ENCODE data around the gene LSM11.
"Not testable (repeated sequence)": the region's sequence is repeated elsewhere in the genome, so short reads cannot be mapped to it uniquely, and the experiment has no call there.

LSM11 gene

DNA sequence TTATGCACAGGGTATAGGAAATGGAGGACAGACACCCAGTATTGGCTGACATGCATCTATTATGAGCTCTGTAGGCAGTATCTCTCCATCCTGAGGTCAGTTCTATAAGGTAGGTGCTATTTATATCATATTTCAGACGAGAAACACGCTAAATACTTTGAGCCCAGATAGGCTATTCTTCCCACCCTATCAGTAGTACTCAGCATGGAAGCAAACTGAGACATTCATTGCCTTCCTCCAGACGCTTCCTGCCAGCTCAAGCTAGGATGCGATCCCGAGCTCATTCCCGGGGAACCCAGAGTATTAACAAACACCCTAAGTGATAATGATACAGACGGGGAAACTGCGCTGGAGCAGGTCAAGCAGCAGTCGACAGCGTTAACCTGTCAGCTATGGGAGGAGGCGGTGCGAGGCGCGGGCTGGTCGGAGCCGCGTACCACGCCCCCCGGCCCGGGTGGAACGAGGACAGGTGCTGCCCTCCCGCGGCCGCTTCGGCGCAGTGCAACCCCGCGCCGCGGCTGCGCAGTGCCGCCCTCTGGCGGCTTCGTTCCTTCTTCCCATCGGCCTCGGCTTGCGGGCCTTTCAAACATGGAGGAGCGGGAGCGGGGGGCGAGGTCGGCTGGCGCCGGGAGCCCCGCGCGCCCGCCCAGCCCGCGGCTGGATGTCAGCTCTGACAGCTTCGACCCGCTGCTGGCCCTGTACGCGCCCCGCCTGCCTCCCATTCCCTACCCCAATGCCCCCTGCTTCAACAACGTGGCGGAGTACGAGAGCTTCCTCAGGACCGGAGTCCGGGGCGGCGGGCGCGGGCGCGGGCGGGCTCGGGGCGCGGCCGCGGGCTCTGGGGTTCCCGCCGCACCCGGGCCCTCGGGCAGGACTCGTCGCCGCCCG lies at the start of gene LSM11:
TSS of gene LSM11 (plus strand) at position 550 of the 888 bp plus-strand sequence. CDS start at position 589, 39 bp downstream.
- H3K4me1 ChIP-seq (ENCODE audit: insufficient read depth, low read length), result peaks cover 18% of the 10 kb centered on the region
- peaks cover 5% of the 10 kb centered on the region for H3K36me3 ChIP-seq (ENCODE audit: insufficient read depth, low read length)
- peak within 1 kb of the TSS; percentile 84 for H2AFZ ChIP-seq (ENCODE audit: low read depth, low read length)
- H3K27me3 ChIP-seq (ENCODE audit: insufficient read depth, low read length), result no peaks in the 10 kb centered on the region
- peak within 1 kb of the TSS; percentile 62 for H3K4me3 ChIP-seq (ENCODE audit: low read length)
- no peaks in the 10 kb centered on the region for H3K9me3 ChIP-seq (ENCODE audit: low read length)

GRCh38 chr5:157693816-157694215 lies 49.7 kb upstream of the LSM11 start:
- not testable (repeated sequence) for H3K4me3 ChIP-seq (ENCODE audit: low read length); H3K27me3 ChIP-seq (ENCODE audit: insufficient read depth, low read length); H3K9me3 ChIP-seq (ENCODE audit: low read length); H3K36me3 ChIP-seq (ENCODE audit: insufficient read depth, low read length); H2AFZ ChIP-seq (ENCODE audit: low read depth, low read length); H3K4me1 ChIP-seq (ENCODE audit: insufficient read depth, low read length)

GRCh38 chr5:157696154-157696553 lies 47.4 kb upstream of the LSM11 start:
- not testable (repeated sequence) for H3K27me3 ChIP-seq (ENCODE audit: insufficient read depth, low read length); H3K36me3 ChIP-seq (ENCODE audit: insufficient read depth, low read length); H3K9me3 ChIP-seq (ENCODE audit: low read length); H2AFZ ChIP-seq (ENCODE audit: low read depth, low read length); H3K4me3 ChIP-seq (ENCODE audit: low read length); H3K4me1 ChIP-seq (ENCODE audit: insufficient read depth, low read length)

DNA sequence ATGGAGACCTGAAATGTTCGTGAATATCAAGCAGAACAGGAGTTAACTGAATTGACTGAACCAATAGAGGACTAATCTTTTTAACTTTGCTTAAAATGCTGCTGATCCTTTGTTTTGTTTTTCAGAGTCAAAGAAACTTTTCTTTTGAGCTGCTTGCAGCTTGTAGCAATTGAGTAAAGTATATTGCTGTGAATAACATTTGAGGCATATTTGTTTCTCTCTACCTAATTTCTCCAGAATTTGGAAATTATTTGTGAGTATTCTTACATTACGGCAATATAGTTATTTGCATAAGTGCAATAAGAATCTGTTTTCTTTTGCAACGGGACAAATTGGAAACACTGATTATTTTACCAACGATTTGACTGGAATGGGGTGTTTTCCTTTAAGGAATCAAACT lies 44.8 kb upstream of the LSM11 start:
- not testable (repeated sequence) for H3K4me3 ChIP-seq (ENCODE audit: low read length)

DNA sequence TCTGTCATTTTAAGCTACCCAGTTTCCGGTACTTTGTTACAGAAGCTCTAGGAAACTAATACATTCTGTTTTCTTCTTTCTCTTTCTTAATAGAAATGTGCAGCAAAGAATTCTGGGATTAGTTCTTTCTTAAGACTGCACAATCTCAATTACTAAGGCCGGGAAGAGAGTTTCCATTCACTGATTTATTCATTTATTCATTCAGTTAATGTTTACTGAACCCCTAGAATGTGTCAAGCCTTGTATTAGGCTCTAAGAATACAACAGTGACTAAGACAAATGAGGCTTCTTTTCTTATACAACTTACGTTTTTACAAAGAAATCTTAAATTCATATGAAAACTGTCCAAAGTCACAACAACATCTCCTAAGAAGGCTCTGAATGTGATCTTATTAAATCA lies 39.8 kb upstream of the LSM11 start:
- Histone ChIP-seq H3K9me3 (ENCODE audit: low read length) (no peaks in the 10 kb centered on the region), H2AFZ (ENCODE audit: low read depth, low read length) (no peak overlapping the region), H3K4me3 (ENCODE audit: low read length) (no peak overlapping the region), H3K4me1 (ENCODE audit: insufficient read depth, low read length) (no peaks in the 10 kb centered on the region), H3K36me3 (ENCODE audit: insufficient read depth, low read length) (no peaks in the 10 kb centered on the region), H3K27me3 (ENCODE audit: insufficient read depth, low read length) (no peaks in the 10 kb centered on the region)

More for the DNA sequence above, 44.8 kb upstream of the LSM11 start:
- not testable (repeated sequence) for H2AFZ ChIP-seq (ENCODE audit: low read depth, low read length); H3K27me3 ChIP-seq (ENCODE audit: insufficient read depth, low read length); H3K9me3 ChIP-seq (ENCODE audit: low read length); H3K36me3 ChIP-seq (ENCODE audit: insufficient read depth, low read length); H3K4me1 ChIP-seq (ENCODE audit: insufficient read depth, low read length)

GRCh38 chr5:157708866-157709265 lies 34.6 kb upstream of the LSM11 start:
- H3K4me3 ChIP-seq (ENCODE audit: low read length), result no peak overlapping the region
- H3K36me3 ChIP-seq (ENCODE audit: insufficient read depth, low read length), result no peaks in the 10 kb centered on the region
- no peaks in the 10 kb centered on the region for H3K4me1 ChIP-seq (ENCODE audit: insufficient read depth, low read length)
- H2AFZ ChIP-seq (ENCODE audit: low read depth, low read length), result no peak overlapping the region
- no peaks in the 10 kb centered on the region for H3K27me3 ChIP-seq (ENCODE audit: insufficient read depth, low read length)
- H3K9me3 ChIP-seq (ENCODE audit: low read length), result no peaks in the 10 kb centered on the region

DNA sequence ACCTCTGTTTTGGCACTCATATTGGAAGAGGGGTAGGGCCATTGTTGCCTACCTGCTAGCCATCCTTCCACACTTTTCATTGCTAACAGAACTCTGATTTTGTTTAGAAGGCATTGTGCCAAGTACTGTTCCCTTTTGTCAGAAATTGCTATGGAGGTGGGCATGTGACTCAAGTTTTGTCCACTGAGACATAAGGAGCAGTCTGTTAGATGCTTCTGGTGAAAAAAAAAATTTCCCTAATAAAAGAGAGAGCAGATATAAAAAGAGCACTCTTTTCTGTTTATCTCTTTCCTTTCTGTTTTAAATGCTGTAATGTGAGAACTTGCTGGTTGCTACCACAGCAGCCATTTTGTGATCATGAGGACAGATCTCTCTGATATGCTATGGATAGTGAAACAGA lies 34.2 kb upstream of the LSM11 start:
- Histone ChIP-seq H2AFZ (ENCODE audit: low read depth, low read length) (no peak overlapping the region), H3K4me3 (ENCODE audit: low read length) (no peak overlapping the region), H3K36me3 (ENCODE audit: insufficient read depth, low read length) (no peaks in the 10 kb centered on the region), H3K4me1 (ENCODE audit: insufficient read depth, low read length) (no peaks in the 10 kb centered on the region), H3K9me3 (ENCODE audit: low read length) (no peaks in the 10 kb centered on the region), H3K27me3 (ENCODE audit: insufficient read depth, low read length) (no peaks in the 10 kb centered on the region)

- H2AFZ ChIP-seq (ENCODE audit: low read depth, low read length), result no peak overlapping the region
- H3K4me1 ChIP-seq (ENCODE audit: insufficient read depth, low read length), result no peaks in the 10 kb centered on the region
- no peaks in the 10 kb centered on the region for H3K27me3 ChIP-seq (ENCODE audit: insufficient read depth, low read length)
- H3K9me3 ChIP-seq (ENCODE audit: low read length), result no peaks in the 10 kb centered on the region
- H3K4me3 ChIP-seq (ENCODE audit: low read length), result no peak overlapping the region
- no peaks in the 10 kb centered on the region for H3K36me3 ChIP-seq (ENCODE audit: insufficient read depth, low read length)
Observed at GRCh38 chr5:157710431-157710830, 33.1 kb upstream of the LSM11 start.

DNA sequence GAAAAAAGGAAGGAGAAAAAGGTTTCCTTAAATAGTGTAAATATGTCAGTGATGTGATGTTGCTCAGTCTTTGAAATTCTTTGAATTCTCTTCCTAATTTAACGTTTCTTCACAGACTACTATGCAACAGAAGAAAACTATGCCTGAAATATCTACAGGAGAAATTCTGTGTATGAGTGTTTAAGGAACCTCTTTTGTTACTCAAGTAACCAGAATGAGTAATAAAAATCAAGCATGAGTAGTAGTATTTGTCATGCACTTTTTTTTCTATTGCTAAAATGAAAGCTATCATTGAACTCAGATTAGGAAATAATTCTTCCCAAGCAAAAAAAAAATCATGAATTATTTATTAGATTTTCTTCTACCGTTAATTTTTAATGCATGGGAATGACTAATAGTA lies 32.6 kb upstream of the LSM11 start:
- H2AFZ ChIP-seq (ENCODE audit: low read depth, low read length), result no peak overlapping the region
- no peaks in the 10 kb centered on the region for H3K4me1 ChIP-seq (ENCODE audit: insufficient read depth, low read length)
- H3K36me3 ChIP-seq (ENCODE audit: insufficient read depth, low read length), result no peaks in the 10 kb centered on the region
- no peak overlapping the region for H3K4me3 ChIP-seq (ENCODE audit: low read length)
- H3K9me3 ChIP-seq (ENCODE audit: low read length), result no peaks in the 10 kb centered on the region
- no peaks in the 10 kb centered on the region for H3K27me3 ChIP-seq (ENCODE audit: insufficient read depth, low read length)

DNA sequence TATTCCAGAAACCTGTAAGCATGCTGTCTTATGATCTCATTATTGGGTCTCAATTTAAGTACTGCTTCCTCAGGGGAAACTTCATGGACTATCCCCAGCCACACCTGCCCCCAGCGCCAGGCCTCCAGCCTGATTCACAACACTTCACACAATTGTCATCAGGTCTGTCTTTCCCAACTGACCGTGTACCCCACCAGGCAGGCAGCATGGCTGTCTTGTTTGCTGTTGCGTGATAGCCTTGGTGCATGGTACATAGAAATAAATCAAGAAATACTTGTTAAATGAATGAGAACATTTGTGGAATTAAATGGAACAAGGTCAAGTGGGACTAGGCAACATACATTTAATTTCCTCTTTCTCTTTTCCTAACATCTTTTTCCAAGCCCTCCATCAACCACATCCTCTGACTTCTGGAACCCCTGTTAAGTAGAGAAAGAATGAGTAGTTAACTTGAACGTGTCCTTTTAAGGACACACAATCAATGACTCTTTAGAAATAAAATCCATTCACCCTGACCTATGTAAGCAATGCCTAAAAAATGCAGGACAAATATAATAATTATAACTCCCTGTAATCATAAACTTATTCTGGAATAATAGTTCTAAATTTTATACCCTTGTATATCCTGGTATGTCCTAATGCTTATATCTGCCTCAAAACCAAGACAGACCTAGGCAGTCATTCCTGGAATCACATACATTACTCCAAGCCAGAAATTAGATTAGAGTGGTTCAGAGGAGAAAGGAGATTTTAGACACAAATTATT lies 29.5 kb upstream of the LSM11 start:
- no peaks in the 10 kb centered on the region for H3K36me3 ChIP-seq (ENCODE audit: insufficient read depth, low read length)
- no peak overlapping the region for H2AFZ ChIP-seq (ENCODE audit: low read depth, low read length)
- H3K9me3 ChIP-seq (ENCODE audit: low read length), result no peaks in the 10 kb centered on the region
- H3K4me3 ChIP-seq (ENCODE audit: low read length), result no peak overlapping the region
- H3K4me1 ChIP-seq (ENCODE audit: insufficient read depth, low read length), result no peaks in the 10 kb centered on the region
- no peaks in the 10 kb centered on the region for H3K27me3 ChIP-seq (ENCODE audit: insufficient read depth, low read length)

DNA sequence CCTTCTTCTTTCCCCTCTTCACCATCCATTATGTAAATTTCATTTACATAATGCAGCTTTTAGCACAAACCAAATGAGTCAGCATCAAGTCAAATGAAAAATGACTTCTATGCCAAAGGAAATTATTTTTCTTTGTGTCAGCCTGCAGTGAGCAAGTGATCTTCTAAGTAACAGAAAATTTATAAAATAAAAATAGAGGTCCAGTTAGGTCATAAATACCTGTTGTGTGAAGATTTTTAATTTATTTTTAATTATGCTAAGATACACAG lies 29.0 kb upstream of the LSM11 start:
- H3K4me3 ChIP-seq (ENCODE audit: low read length), result no peak overlapping the region
- no peaks in the 10 kb centered on the region for H3K36me3 ChIP-seq (ENCODE audit: insufficient read depth, low read length)
- H2AFZ ChIP-seq (ENCODE audit: low read depth, low read length), result no peak overlapping the region
- no peaks in the 10 kb centered on the region for H3K27me3 ChIP-seq (ENCODE audit: insufficient read depth, low read length)
- H3K4me1 ChIP-seq (ENCODE audit: insufficient read depth, low read length), result no peaks in the 10 kb centered on the region
- H3K9me3 ChIP-seq (ENCODE audit: low read length), result no peaks in the 10 kb centered on the region

- H3K4me1 ChIP-seq (ENCODE audit: insufficient read depth, low read length), result no peaks in the 10 kb centered on the region
- H2AFZ ChIP-seq (ENCODE audit: low read depth, low read length), result no peak overlapping the region
- no peaks in the 10 kb centered on the region for H3K9me3 ChIP-seq (ENCODE audit: low read length)
- H3K36me3 ChIP-seq (ENCODE audit: insufficient read depth, low read length), result no peaks in the 10 kb centered on the region
- no peak overlapping the region for H3K4me3 ChIP-seq (ENCODE audit: low read length)
- no peaks in the 10 kb centered on the region for H3K27me3 ChIP-seq (ENCODE audit: insufficient read depth, low read length)
Observed at GRCh38 chr5:157718519-157718918, 25.0 kb upstream of the LSM11 start.

DNA sequence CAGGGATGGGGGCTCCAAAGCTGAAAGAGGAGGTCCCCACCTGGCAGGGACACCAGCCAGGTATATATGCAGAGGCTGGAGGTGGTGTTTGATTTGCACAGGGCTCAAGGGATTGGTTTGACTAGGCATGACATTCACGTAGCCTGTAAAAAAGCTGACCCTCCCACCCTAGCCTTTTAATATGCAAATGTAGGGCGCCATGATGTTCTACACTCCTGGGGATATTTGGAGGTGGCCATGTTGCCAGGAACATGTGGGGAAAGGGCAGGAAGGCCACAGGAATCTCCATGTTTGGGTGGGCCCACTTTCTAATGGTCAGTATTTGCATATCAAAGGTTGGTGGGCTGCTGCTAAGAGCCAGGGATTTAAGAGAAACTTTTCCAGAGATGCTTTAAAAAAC lies 24.3 kb upstream of the LSM11 start:
- H3K4me1 ChIP-seq (ENCODE audit: insufficient read depth, low read length), result no peaks in the 10 kb centered on the region
- H2AFZ ChIP-seq (ENCODE audit: low read depth, low read length), result no peak overlapping the region
- no peaks in the 10 kb centered on the region for H3K27me3 ChIP-seq (ENCODE audit: insufficient read depth, low read length)
- H3K4me3 ChIP-seq (ENCODE audit: low read length), result no peak overlapping the region
- no peaks in the 10 kb centered on the region for H3K9me3 ChIP-seq (ENCODE audit: low read length)
- H3K36me3 ChIP-seq (ENCODE audit: insufficient read depth, low read length), result no peaks in the 10 kb centered on the region

Measured in neuron (in vitro differentiated cells).